Measurements from ENCODE around the gene KLF9. TPM values are rescaled to one million over a fixed set of nuclear protein-coding genes. Genes with fewer than 3 reads are reported as not detected.
A peak's percentile ranks its signal among the peaks of the same experiment; 100 is the strongest.

Gene KLF9
- total RNA-seq, 1 experiment from 2014 or later = 0.26 TPM

DNA sequence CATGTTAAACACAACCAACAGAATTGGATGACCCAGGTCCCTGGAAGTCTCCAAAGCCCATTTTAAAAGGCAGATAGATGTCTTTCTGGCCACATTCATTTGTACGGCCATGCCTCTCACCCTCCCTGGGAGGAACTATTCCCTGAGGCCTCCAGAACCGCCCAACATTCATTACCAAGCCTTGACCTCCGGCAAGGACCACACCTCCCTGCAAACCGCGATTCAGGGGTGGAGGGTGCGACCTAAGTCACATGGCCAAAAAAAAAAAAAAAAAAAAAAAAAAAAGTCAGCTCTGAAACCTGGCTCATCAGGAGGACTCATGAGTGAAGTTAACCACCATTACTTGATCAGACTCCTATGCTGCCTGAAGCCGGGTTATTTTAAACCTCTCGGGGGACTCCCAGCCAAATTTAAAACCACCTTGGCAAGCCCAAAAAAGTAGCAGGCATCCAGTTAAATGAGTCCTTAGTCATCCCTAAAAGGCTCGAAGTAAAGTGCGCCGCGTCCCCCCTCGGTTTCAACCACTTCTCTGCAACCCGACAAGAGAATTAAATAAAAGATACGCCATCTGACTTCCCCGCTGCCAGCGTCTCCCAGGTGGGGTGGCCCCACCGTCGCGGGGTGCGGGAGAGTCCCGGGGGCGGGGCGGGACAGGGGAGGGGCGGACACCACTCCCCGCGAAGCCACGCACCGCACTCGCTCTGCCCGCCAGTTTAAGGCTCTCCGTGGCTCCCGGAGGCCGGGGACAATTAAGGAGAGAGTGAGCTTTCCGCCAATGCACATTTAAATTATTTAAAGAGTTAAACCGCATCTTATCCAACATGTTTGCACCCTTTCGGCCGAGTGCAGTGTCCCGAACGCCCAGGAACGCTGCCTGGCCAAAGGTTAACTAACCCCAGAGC is 2.3 kb downstream of the KLF9 start:
- Histone ChIP-seq H2AFZ (ENCODE audit: low read length) (no peak overlapping the region), H3K9me3 (ENCODE audit: control insufficient read depth, low read depth, low read length) (no peaks in the 10 kb centered on the region), H2BK20ac (ENCODE audit: low read depth, low read length, poor library complexity, severe bottlenecking) (no peak overlapping the region), H3K18ac (ENCODE audit: insufficient read length, low read depth, low read length) (no peak overlapping the region), H4K91ac (ENCODE audit: insufficient read length, low read depth, low read length) (no peak overlapping the region), H3K79me1 (ENCODE audit: insufficient read depth, low read depth, low read length, poor library complexity, severe bottlenecking) (no peaks in the 10 kb centered on the region), H4K20me1 (ENCODE audit: control insufficient read depth, insufficient read depth, insufficient read length) (no peaks in the 10 kb centered on the region), H4K8ac (replicated peaks; ENCODE audit: insufficient read length, low read depth, low read length) (no peak overlapping the region), H3K4me2 (ENCODE audit: insufficient read depth, insufficient read length, low read length) (peak overlapping the region; percentile 96), H3K9ac (ENCODE audit: extremely low read depth, insufficient read length, low read length) (no peak overlapping the region), H4K5ac (ENCODE audit: insufficient read length, low read depth, low read length) (no peak overlapping the region), H3K23me2 (ENCODE audit: insufficient read length, low read depth, low read length, poor library complexity, severe bottlenecking) (peaks cover 15% of the 10 kb centered on the region), H3K14ac (ENCODE audit: insufficient read depth, low read length) (no peak overlapping the region), H3K27me3 (ENCODE audit: insufficient read depth, low read length) (peaks cover 7% of the 10 kb centered on the region; the same call in 1 of the 2 replicates), H2BK120ac (ENCODE audit: low read depth, low read length, poor library complexity, severe bottlenecking) (no peak overlapping the region), H2BK15ac (ENCODE audit: low read depth, low read length) (no peak overlapping the region), H2BK5ac (ENCODE audit: insufficient read length, low read length) (no peak overlapping the region), H2BK12ac (ENCODE audit: insufficient read length, low read depth, low read length) (no peak overlapping the region), H3K27ac (ENCODE audit: insufficient read length, low read depth, low read length) (no peak overlapping the region), H3K4me1 (ENCODE audit: insufficient read depth, low read length) (no peaks in the 10 kb centered on the region; the same call in none of the 2 replicates), H2AK5ac (ENCODE audit: insufficient read length, low read length) (no peak overlapping the region), H3K56ac (ENCODE audit: insufficient read length, low read depth, low read length) (no peak overlapping the region), H3T11ph (ENCODE audit: low read length) (no peak overlapping the region), H3K79me2 (ENCODE audit: insufficient read depth, low read length) (no peaks in the 10 kb centered on the region), H3K23ac (ENCODE audit: insufficient read length, low read depth, low read length) (no peak overlapping the region), H3K4ac (ENCODE audit: low read depth, low read length) (no peak overlapping the region)
- Mint-ChIP-seq H3K27ac (0 out of 7 replicates have a peak overlapping the region, but pooled peaks of 1 of the 3 experiments have one; percentile 62), H3K27me3 (ENCODE audit: low read depth) (peaks cover 69% of the 10 kb centered on the region), H3K4me1 (peaks cover 28 to 30% of the 10 kb centered on the region in 2 experiments), H3K4me3 (peak overlapping the region; percentile 67 to 89), H3K36me3 (ENCODE audit: insufficient read depth in 1 of 3, low read depth in 3 of 3) (peaks cover 0 to 1% (median 0%) of the 10 kb centered on the region in 3 experiments; a peak in 2 of 7 replicates), H3K9me3 (peaks cover 0 to 4% of the 10 kb centered on the region in 2 experiments; a peak in 1 of 5 replicates)
- TF ChIP-seq, protein P1, sequence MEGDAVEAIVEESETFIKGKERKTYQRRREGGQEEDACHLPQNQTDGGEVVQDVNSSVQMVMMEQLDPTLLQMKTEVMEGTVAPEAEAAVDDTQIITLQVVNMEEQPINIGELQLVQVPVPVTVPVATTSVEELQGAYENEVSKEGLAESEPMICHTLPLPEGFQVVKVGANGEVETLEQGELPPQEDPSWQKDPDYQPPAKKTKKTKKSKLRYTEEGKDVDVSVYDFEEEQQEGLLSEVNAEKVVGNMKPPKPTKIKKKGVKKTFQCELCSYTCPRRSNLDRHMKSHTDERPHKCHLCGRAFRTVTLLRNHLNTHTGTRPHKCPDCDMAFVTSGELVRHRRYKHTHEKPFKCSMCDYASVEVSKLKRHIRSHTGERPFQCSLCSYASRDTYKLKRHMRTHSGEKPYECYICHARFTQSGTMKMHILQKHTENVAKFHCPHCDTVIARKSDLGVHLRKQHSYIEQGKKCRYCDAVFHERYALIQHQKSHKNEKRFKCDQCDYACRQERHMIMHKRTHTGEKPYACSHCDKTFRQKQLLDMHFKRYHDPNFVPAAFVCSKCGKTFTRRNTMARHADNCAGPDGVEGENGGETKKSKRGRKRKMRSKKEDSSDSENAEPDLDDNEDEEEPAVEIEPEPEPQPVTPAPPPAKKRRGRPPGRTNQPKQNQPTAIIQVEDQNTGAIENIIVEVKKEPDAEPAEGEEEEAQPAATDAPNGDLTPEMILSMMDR (conservative IDR thresholded peaks at IDR 0.05) = no peak
- DNase-seq = peak; percentile 75
- no CpG with 5 or more reads among the region's 41 CpGs for WGBS (ENCODE audit: extremely low coverage, insufficient read length, low lambda C conversion rate)

All from H9 (cell line).